Measurements from ENCODE around the gene RHEBL1. TPM values are rescaled to one million over a fixed set of nuclear protein-coding genes. Genes with fewer than 3 reads are reported as not detected.
"Not testable (repeated sequence)": the region's sequence is repeated elsewhere in the genome, so short reads cannot be mapped to it uniquely, and the experiment has no call there.

Gene RHEBL1
- total and polyA plus RNA-seq, 4 donors: 0.55 to 2.4 (median 1.2) TPM

GRCh38 chr12:49079793-49080192, 10.0 kb upstream of the RHEBL1 start:
- DNase-seq (no peak), ATAC-seq (ENCODE audit: low FRiP score) (no peak)
- no peak overlapping the region for H3K4me3 ChIP-seq (ENCODE audit: low read length in 2 of 2)
- H3K36me3 ChIP-seq (ENCODE audit: control insufficient read depth in 1 of 2, insufficient read depth in 2 of 2, low read length in 1 of 2): no peaks in the 10 kb centered on the region
- H3K27ac ChIP-seq (ENCODE audit: low read depth in 1 of 2, low read length in 2 of 2): no peak overlapping the region
- intact Hi-C loops (cut with DNase I): loop anchor here in 1 of 2 donors (10.0 kb wide), 1 partner anchor 155 kb away; no protein-coding TSS in a partner anchor
- H3K4me1 ChIP-seq (ENCODE audit: control insufficient read depth in 1 of 2, insufficient read depth in 2 of 2, low read length in 2 of 2): no peaks in the 10 kb centered on the region
- 62 to 73% methylated on average over 1 of the region's 1 CpG for WGBS, 2 donors
- H3K27me3 ChIP-seq (ENCODE audit: control insufficient read depth in 1 of 2, insufficient read depth in 2 of 2, low read length in 1 of 2): no peaks in the 10 kb centered on the region
- no peaks in the 10 kb centered on the region for H3K9me3 ChIP-seq (ENCODE audit: control insufficient read depth, low read length)

- no peaks in the 10 kb centered on the region for H3K27me3 ChIP-seq (ENCODE audit: control insufficient read depth in 1 of 2, insufficient read depth in 2 of 2, low read length in 1 of 2)
- H3K4me3 ChIP-seq (ENCODE audit: low read length in 2 of 2): no peak overlapping the region
- peaks cover 0 to 3% of the 10 kb centered on the region in 2 donors for H3K4me1 ChIP-seq (ENCODE audit: control insufficient read depth in 1 of 2, insufficient read depth in 2 of 2, low read length in 2 of 2)
- ATAC-seq (ENCODE audit: low FRiP score) (no peak), DNase-seq (no peak)
- H3K27ac ChIP-seq (ENCODE audit: low read depth in 1 of 2, low read length in 2 of 2): no peak overlapping the region
- WGBS, 2 donors: 91 to 92% methylated on average over 11 of the region's 11 CpGs
- H3K36me3 ChIP-seq (ENCODE audit: control insufficient read depth in 1 of 2, insufficient read depth in 2 of 2, low read length in 1 of 2): no peaks in the 10 kb centered on the region
- H3K9me3 ChIP-seq (ENCODE audit: control insufficient read depth, low read length): no peaks in the 10 kb centered on the region
- intact Hi-C loops (cut with DNase I): no loop called here
Observed at GRCh38 chr12:49070971-49071370, 1.2 kb upstream of the RHEBL1 start.

DNA sequence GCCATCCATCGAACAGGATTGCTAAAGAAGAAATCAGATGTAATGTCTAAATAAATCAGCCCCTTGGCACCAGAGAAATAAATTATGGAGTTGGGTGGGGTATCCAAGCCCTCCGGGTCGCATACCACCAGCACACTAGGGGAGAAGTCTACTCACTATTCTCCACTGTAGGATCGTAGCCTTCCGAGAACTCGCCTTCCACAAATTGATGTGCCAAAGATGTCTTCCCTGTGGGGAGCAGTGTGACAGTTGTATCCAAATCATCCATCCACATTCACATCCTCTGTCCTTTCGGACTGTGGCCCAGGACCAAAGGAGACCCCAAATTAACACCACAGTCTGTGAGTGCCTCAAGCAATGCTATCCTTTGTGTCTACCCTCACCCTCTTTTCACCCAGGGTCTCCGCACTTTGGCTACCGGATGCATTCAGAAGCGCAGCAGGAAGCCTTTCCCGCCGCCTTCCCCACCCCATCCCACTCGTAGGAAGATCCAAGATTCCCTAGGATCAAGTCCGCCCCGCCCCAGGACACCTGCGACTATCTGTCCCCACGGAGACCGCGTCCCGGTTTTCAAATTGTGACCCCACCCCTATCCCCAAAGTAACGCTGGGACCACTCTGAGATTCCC, 786 bp downstream of the RHEBL1 start:
- DNase-seq (no peak), ATAC-seq (ENCODE audit: low FRiP score) (no peak)
- no peaks in the 10 kb centered on the region for H3K27me3 ChIP-seq (ENCODE audit: control insufficient read depth in 1 of 2, insufficient read depth in 2 of 2, low read length in 1 of 2)
- peak overlapping the region in 1 of 2 donors; percentile 40 for H3K4me3 ChIP-seq (ENCODE audit: low read length in 2 of 2)
- no peak overlapping the region for H3K27ac ChIP-seq (ENCODE audit: low read depth in 1 of 2, low read length in 2 of 2)
- peaks cover 0 to 3% of the 10 kb centered on the region in 2 donors for H3K4me1 ChIP-seq (ENCODE audit: control insufficient read depth in 1 of 2, insufficient read depth in 2 of 2, low read length in 2 of 2)
- H3K9me3 ChIP-seq (ENCODE audit: control insufficient read depth, low read length): no peaks in the 10 kb centered on the region
- WGBS, 2 donors: 16 to 17% methylated on average over 21 of the region's 21 CpGs
- no peaks in the 10 kb centered on the region for H3K36me3 ChIP-seq (ENCODE audit: control insufficient read depth in 1 of 2, insufficient read depth in 2 of 2, low read length in 1 of 2)
- intact Hi-C loops (cut with DNase I): no loop called here

DNA sequence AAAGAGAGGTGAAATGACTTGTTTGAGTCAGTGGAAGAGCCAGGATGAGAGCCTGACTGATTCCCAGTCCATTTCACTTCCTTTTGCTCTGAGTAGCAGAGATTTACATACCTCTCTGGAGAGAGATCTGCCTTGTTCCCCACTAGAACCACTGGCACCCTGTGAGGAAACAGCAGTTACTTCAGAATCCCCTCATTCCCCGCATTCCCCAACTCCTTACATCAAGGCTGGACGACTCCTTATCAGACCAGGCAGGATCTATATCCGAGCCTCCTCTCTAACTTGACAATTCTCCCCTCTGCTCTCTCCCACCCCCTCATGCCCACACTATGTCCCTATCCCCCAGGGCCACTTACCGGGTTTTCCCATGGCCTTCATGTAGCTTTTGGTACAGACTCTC, 3.7 kb downstream of the RHEBL1 start:
- DNase-seq (no peak), ATAC-seq (ENCODE audit: low FRiP score) (no peak)
- WGBS, 2 donors: 57 to 58% methylated on average over 4 of the region's 4 CpGs
- Histone ChIP-seq H3K27ac (ENCODE audit: low read depth in 1 of 2, low read length in 2 of 2) (no peak overlapping the region), H3K4me1 (ENCODE audit: control insufficient read depth in 1 of 2, insufficient read depth in 2 of 2, low read length in 2 of 2) (peaks cover 0 to 3% of the 10 kb centered on the region in 2 donors), H3K27me3 (ENCODE audit: control insufficient read depth in 1 of 2, insufficient read depth in 2 of 2, low read length in 1 of 2) (no peaks in the 10 kb centered on the region), H3K9me3 (ENCODE audit: control insufficient read depth, low read length) (no peaks in the 10 kb centered on the region), H3K4me3 (ENCODE audit: low read length in 2 of 2) (no peak overlapping the region), H3K36me3 (ENCODE audit: control insufficient read depth in 1 of 2, insufficient read depth in 2 of 2, low read length in 1 of 2) (no peaks in the 10 kb centered on the region)
- intact Hi-C loops (cut with DNase I): no loop called here

- H3K4me1 ChIP-seq (ENCODE audit: control insufficient read depth in 1 of 2, insufficient read depth in 2 of 2, low read length in 2 of 2): no peaks in the 10 kb centered on the region
- ATAC-seq (ENCODE audit: low FRiP score) (no peak), DNase-seq (no peak)
- WGBS, 2 donors: 89 to 92% methylated on average over 5 of the region's 5 CpGs
- H3K27me3 ChIP-seq (ENCODE audit: control insufficient read depth in 1 of 2, insufficient read depth in 2 of 2, low read length in 1 of 2): no peaks in the 10 kb centered on the region
- no peaks in the 10 kb centered on the region for H3K36me3 ChIP-seq (ENCODE audit: control insufficient read depth in 1 of 2, insufficient read depth in 2 of 2, low read length in 1 of 2)
- H3K4me3 ChIP-seq (ENCODE audit: low read length in 2 of 2): no peak overlapping the region
- no peak overlapping the region for H3K27ac ChIP-seq (ENCODE audit: low read depth in 1 of 2, low read length in 2 of 2)
- intact Hi-C loops (cut with DNase I): loop anchor here in 1 of 2 donors (5.0 kb wide), 2 partner anchors 68 to 173 kb away; partner anchors contain the start of gene TUBA1B
- H3K9me3 ChIP-seq (ENCODE audit: control insufficient read depth, low read length): no peaks in the 10 kb centered on the region
Observed at GRCh38 chr12:49064767-49065152, 5.0 kb downstream of the RHEBL1 start.

GRCh38 chr12:49061916-49062315, 7.9 kb downstream of the RHEBL1 start:
- H3K4me3 ChIP-seq (ENCODE audit: low read length in 2 of 2); ATAC-seq (ENCODE audit: low FRiP score); H3K36me3 ChIP-seq (ENCODE audit: control insufficient read depth in 1 of 2, insufficient read depth in 2 of 2, low read length in 1 of 2); DNase-seq; H3K27ac ChIP-seq (ENCODE audit: low read depth in 1 of 2, low read length in 2 of 2); H3K9me3 ChIP-seq (ENCODE audit: control insufficient read depth, low read length); H3K4me1 ChIP-seq (ENCODE audit: control insufficient read depth in 1 of 2, insufficient read depth in 2 of 2, low read length in 2 of 2); H3K27me3 ChIP-seq (ENCODE audit: control insufficient read depth in 1 of 2, insufficient read depth in 2 of 2, low read length in 1 of 2): not testable (repeated sequence)
- WGBS, 2 donors: 89 to 91% methylated on average over 17 of the region's 17 CpGs
- intact Hi-C loops (cut with DNase I): loop anchor here in 1 of 2 donors (5.0 kb wide), 2 partner anchors 70 to 175 kb away; partner anchors contain the start of gene TUBA1B

- ATAC-seq (ENCODE audit: low FRiP score): peak; percentile 1
- H3K36me3 ChIP-seq (ENCODE audit: control insufficient read depth in 1 of 2, insufficient read depth in 2 of 2, low read length in 1 of 2): no peaks in the 10 kb centered on the region
- WGBS, 2 donors: 5% methylated on average over 16 of the region's 16 CpGs
- no peak for DNase-seq
- intact Hi-C loops (cut with DNase I): loop anchor here in 1 of 2 donors (5.0 kb wide), 2 partner anchors 71 to 176 kb away; partner anchors contain the start of gene TUBA1B
- H3K4me3 ChIP-seq (ENCODE audit: low read length in 2 of 2): peak overlapping the region; percentile 22 to 92
- peak overlapping the region in 1 of 2 donors; percentile 9 for H3K27ac ChIP-seq (ENCODE audit: low read depth in 1 of 2, low read length in 2 of 2)
- H3K27me3 ChIP-seq (ENCODE audit: control insufficient read depth in 1 of 2, insufficient read depth in 2 of 2, low read length in 1 of 2): no peaks in the 10 kb centered on the region
- no peaks in the 10 kb centered on the region for H3K4me1 ChIP-seq (ENCODE audit: control insufficient read depth in 1 of 2, insufficient read depth in 2 of 2, low read length in 2 of 2)
- no peaks in the 10 kb centered on the region for H3K9me3 ChIP-seq (ENCODE audit: control insufficient read depth, low read length)
Observed at GRCh38 chr12:49061157-49061650, 8.6 kb downstream of the RHEBL1 start.

- H3K9me3 ChIP-seq (ENCODE audit: control insufficient read depth, low read length): no peaks in the 10 kb centered on the region
- peak within 1 kb of the TSS; percentile 88 to 92 for H3K4me3 ChIP-seq (ENCODE audit: low read length in 2 of 2)
- H3K27me3 ChIP-seq (ENCODE audit: control insufficient read depth in 1 of 2, insufficient read depth in 2 of 2, low read length in 1 of 2): no peaks in the 10 kb centered on the region
- ATAC-seq (ENCODE audit: low FRiP score): peak; percentile 95
- intact Hi-C loops (cut with DNase I): loop anchor here in 1 of 2 donors (5.0 kb wide), 2 partner anchors 72 to 177 kb away; partner anchors contain the start of gene TUBA1B
- H3K36me3 ChIP-seq (ENCODE audit: control insufficient read depth in 1 of 2, insufficient read depth in 2 of 2, low read length in 1 of 2): no peaks in the 10 kb centered on the region
- peak; percentile 96 to 97 for DNase-seq
- H3K4me1 ChIP-seq (ENCODE audit: control insufficient read depth in 1 of 2, insufficient read depth in 2 of 2, low read length in 2 of 2): no peaks in the 10 kb centered on the region
- peak within 1 kb of the TSS; percentile 84 to 86 for H3K27ac ChIP-seq (ENCODE audit: low read depth in 1 of 2, low read length in 2 of 2)
- 0 to 1% methylated on average over 58 to 74 of the region's 74 CpGs for WGBS, 2 donors
Observed at GRCh38 chr12:49060237-49061156, 9.3 kb downstream of the RHEBL1 start, which contains the start of gene KMT2D. Gene KMT2D (minus strand): TSS chr12:49060794. CDS start chr12:49055324, 5,470 bp downstream.

Data from aorta (tissue), 5 donors.